HFF-Myc (cell line): ENCODE measurements around the gene GRAP.
"Not testable (repeated sequence)": the region's sequence is repeated elsewhere in the genome, so short reads cannot be mapped to it uniquely, and the experiment has no call there.

Experiments
- DNase-seq: peaks from one replicate; pipeline ENCODE4 v3.0.0-alpha.2; 2011; ENCODE audit warnings: low read depth; ENCODE audit errors: extremely low read depth
- H3K4me3 ChIP-seq: replicated peaks from 2 replicates; pipeline ENCODE4 v1.5.1; 2011; ENCODE audit warnings: low read depth, mild to moderate bottlenecking, control low read depth, low read length

Gene GRAP

GRCh38 chr17:19046782-19047375, at the start of gene GRAP:
Gene GRAP, minus strand, starts transcription at chr17:19046957. Its CDS starts 31 bp downstream, at chr17:19046926.
- H3K4me3 ChIP-seq, DNase-seq: not testable (repeated sequence)

GRCh38 chr17:19093684-19094438, 47.1 kb upstream of the GRAP start:
- DNase-seq, H3K4me3 ChIP-seq: not testable (repeated sequence)

DNA sequence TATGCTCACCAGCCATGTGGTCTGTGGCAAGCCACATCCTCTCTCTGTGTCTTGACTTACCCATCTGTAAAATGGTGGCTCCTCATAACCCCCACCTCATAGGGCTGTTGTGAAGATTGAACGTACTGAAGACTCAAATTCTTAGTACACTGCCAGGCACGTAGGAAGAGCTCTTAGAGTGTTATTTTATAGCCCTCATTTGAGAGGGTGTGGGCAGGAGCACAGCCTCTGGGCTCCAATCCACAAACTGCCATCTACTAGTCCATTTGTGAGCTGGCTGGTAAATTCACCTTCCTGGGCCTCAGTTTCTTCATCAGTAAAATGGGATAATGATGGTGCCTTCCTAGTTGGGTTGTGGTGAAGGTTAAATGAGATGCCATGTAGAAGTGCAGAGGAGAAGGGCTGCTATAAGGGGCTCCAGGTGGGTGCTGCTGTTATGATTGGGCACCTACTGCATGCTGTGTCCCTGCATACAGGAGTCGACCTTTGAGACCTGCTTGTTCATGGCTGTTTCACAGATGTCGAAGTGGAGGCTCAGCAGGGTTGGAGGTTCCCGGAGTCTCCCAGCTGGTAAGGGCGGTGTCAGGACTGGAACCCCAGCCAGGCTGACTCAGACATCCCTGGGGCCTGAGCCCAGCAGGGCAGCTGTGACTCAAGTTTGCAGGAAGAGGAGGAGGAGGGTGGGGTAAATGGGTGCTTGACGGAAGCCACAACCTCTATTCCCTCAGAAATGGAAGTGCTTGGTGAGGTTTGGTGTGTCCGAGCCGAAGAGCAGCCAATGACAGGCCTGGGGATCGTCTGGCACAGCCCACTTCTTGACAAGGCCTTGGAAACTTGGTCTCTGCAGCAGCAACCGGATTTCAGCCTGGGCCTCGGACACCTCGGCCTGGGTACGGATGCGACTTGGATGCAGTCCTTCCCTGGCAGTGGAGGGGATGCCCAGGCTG, 46.3 kb upstream of the GRAP start:
- not testable (repeated sequence) for DNase-seq, H3K4me3 ChIP-seq

- not testable (repeated sequence) for DNase-seq, H3K4me3 ChIP-seq
These were observed 43.5 kb upstream of the GRAP start for GRCh38 chr17:19090058-19090772.

- not testable (repeated sequence) for DNase-seq, H3K4me3 ChIP-seq
These were observed 42.3 kb upstream of the GRAP start for GRCh38 chr17:19088804-19089685.

GRCh38 chr17:19077386-19077785, 30.6 kb upstream of the GRAP start:
- DNase-seq, H3K4me3 ChIP-seq: not testable (repeated sequence)

DNA sequence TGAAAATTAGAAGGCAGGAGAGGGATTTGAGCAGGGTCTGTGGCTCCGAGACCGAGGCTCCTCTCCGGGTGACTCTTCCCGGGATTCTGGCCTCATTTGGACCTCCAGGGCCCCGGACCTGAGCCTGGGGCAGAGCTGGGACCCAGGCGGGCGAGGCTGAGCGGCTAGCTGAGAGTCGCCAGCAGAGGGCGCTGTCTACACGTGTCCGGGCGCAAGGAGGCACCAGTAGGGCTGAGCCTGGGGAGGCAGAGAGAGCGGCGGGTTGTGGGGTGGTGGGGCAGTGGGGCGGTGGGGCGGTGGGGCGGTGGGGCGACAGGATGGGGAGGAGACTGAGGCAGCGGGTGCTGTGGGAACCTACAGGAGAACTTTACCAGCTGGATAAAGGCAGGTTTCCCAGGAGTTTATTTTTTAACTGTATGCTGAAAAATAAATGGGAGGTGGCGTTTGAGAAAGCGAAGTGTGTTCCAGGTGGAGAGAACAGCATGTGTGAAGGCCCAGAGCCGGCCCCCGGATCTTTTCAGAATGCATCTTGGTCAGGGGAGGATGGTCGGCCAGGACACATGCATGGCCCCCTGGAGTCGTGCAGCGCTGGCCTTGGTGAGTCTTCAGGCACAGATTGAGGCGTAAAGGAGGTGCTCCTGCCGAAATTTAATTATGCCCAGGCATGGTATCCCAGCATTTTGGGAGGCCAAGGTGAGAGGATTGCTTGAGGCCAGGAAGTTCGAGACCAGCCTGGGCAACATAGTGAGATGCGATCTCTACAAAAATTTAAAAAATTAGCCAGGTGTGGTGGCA, 29.8 kb upstream of the GRAP start:
- H3K4me3 ChIP-seq, DNase-seq: not testable (repeated sequence)

- not testable (repeated sequence) for H3K4me3 ChIP-seq, DNase-seq
These were observed 23.8 kb upstream of the GRAP start for GRCh38 chr17:19070318-19071168.

DNA sequence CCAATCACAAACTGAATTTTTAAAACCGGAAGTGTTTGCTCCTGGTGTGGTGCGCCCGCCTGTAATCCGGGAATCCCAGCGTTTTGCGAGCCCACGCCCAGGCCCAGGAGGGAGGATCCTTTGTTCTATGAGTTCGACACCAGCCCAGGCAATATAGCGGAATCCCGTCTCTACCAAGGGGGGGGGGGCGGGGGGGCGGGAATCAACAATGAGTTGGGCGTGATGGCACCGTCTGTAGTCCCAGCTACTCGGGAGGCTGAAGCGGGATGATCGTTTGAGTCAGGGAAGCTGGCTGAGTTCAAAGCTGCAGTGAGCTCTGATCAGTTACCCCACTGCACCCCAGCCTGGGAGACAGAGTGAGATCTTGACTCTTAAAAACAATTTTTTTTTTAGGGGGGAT, 17.6 kb upstream of the GRAP start:
- not testable (repeated sequence) for H3K4me3 ChIP-seq, DNase-seq

DNA sequence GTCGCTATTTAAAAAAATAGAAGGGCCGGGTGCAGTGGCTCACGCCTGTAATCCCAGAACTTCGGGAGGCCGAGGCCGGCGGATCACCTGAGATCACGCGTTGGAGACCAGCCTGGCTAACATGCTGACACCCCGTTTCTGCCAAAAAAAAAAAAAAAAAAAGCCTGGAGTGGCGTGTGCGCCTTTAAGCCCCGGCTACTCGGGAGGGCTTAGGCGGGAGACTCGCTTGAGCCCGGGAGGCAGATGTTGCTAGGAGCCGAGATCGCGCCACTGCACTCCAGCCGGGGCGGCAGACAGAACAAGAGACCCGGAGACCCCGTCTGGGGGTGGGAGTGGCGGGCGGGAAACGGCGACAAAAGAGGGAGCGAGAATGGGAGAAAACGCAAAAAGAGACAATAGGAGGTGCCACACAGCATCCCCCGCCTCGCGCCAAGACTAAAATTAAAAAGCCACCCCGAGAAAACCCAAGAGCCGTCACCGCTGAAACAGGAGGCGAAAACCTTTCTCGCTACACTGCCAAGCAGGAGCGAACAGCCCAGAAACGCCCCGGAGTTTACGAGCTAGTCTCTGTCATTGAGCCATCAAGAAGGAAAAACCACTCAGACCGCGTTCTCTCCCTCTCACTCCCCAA, 16.7 kb upstream of the GRAP start:
- DNase-seq, H3K4me3 ChIP-seq: not testable (repeated sequence)

DNA sequence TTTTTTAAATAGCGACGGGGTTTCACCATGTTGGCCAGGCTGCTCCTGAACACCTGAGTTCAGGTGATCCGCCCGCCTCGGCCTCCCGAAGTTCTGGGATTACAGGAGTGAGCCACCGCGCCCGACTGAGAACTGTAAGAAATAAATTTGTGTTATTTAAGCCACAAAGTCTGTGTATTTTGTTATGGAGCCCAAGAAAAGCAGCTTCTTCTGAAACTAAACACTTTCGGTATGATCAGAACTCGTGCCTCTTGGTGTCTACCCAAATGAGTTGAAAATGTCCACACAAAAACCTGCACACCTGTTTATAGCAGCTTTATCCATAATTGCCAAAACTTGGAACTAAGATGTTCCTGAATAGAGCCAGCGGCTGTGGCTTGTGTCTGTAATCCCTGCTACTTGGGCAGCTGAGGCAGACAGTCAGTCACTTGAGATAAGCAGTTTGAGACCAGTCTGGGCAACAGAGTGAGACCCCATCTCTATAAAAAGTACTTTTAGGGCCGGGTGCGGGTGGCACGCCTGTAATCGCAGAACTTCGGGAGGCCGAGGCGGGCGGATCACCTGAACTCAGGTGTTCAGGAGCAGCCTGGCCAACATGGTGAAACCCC, 16.1 kb upstream of the GRAP start:
- not testable (repeated sequence) for DNase-seq

DNA sequence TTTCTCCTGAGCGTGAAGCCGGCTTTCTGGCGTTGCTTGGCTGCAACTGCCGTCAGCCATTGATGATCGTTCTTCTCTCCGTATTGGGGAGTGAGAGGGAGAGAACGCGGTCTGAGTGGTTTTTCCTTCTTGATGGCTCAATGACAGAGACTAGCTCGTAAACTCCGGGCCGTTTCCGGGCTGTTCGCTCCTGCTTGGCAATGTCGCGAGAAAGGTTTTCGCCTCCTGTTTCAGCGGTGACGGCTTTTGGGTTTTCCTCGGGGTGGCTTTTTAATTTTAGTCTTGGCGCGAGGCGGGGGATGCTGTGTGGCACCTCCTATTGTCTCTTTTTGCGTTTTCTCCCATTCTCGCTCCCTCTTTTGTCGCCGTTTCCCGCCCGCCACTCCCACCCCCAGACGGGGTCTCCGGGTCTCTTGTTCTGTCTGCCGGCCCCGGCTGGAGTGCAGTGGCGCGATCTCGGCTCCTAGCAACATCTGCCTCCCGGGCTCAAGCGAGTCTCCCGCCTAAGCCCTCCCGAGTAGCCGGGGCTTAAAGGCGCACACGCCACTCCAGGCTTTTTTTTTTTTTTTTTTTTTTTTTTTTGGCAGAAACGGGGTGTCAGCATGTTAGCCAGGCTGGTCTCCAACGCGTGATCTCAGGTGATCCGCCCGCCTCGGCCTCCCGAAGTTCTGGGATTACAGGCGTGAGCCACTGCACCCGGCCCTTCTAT, 15.4 kb upstream of the GRAP start:
- DNase-seq, H3K4me3 ChIP-seq: not testable (repeated sequence)

More for the DNA sequence above, 16.1 kb upstream of the GRAP start:
- not testable (repeated sequence) for H3K4me3 ChIP-seq

GRCh38 chr17:19055447-19055846, 8.7 kb upstream of the GRAP start:
- DNase-seq, H3K4me3 ChIP-seq: not testable (repeated sequence)

- not testable (repeated sequence) for H3K4me3 ChIP-seq, DNase-seq
These were observed 2.1 kb upstream of the GRAP start for GRCh38 chr17:19048826-19049225.
